Ectodermal cell (in vitro differentiated cells): Measurements from ENCODE around the gene GOLGA6L10.
"Not testable (repeated sequence)": the region's sequence is repeated elsewhere in the genome, so short reads cannot be mapped to it uniquely, and the experiment has no call there.

Experiments
- H3K27ac ChIP-seq: 2 replicates; pipeline ENCODE4 v1.7.0; 2013; ENCODE audit warnings: mild to moderate bottlenecking, low read depth, low read length; ENCODE audit not compliant: insufficient read depth, poor library complexity, severe bottlenecking
- H3K27me3 ChIP-seq: 2 replicates; pipeline ENCODE4 v1.7.0; 2013; ENCODE audit warnings: mild to moderate bottlenecking, low read length; ENCODE audit not compliant: insufficient read depth, control insufficient read depth, poor library complexity, severe bottlenecking
- H3K36me3 ChIP-seq: one replicate; pipeline ENCODE4 v1.7.0; 2013; ENCODE audit warnings: low read length; ENCODE audit not compliant: control insufficient read depth, insufficient read depth
- H3K4me1 ChIP-seq: one replicate; pipeline ENCODE4 v1.7.0; 2013; ENCODE audit warnings: low read length; ENCODE audit not compliant: control insufficient read depth, insufficient read depth
- H3K4me3 ChIP-seq: 2 replicates; pipeline ENCODE4 v1.7.0; 2013; ENCODE audit warnings: low read depth, low read length, control low read depth; ENCODE audit not compliant: insufficient read depth
- H3K9me3 ChIP-seq: 2 replicates; pipeline ENCODE4 v1.7.0; 2013; ENCODE audit warnings: mild to moderate bottlenecking, low read length, moderate library complexity; ENCODE audit not compliant: control insufficient read depth
- WGBS, 2 experiments: methylation state at CpG; one replicate each; pipeline ENCODE4 v1.1.7; 2013; ENCODE audit warnings: missing lambda C conversion rate in 2 of 2; 5-methylcytosine and 5-hydroxymethylcytosine counted together

Gene GOLGA6L10

DNA sequence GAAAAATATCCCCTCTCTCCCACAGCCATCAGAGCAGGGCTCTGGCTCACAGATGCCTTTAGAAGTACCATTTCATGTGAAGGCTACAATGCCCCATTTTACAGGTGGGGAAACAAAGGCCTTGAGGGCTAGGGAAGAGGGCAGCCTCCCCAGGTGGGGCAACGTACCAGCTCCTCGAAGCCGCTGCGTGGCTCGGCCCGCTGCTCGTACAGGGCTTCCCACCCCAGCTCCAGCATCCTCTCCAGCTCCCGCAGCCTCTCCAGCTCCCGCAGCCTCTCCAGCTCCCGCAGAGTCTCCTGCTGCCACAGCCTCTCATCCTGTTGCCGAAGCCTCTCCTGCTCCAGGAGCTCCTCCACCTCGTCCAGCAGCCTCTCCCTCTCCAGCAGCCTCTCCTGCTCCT is 4.9 kb downstream of the GOLGA6L10 start:
- not testable (repeated sequence) for H3K36me3 ChIP-seq, H3K4me3 ChIP-seq, H3K27me3 ChIP-seq, H3K27ac ChIP-seq, H3K9me3 ChIP-seq, H3K4me1 ChIP-seq
- WGBS, 2 experiments = 98 to 100% methylated on average over 5 to 8 of the region's 12 CpGs

- not testable (repeated sequence) for H3K4me3 ChIP-seq, H3K27ac ChIP-seq, H3K27me3 ChIP-seq, H3K9me3 ChIP-seq, H3K4me1 ChIP-seq, H3K36me3 ChIP-seq
- WGBS, 2 experiments = 100% methylated on average over 1 of the region's 5 CpGs; no CpG with 5 or more reads in 1 of the 2 experiments
Observed at GRCh38 chr15:82343851-82344250, 5.4 kb downstream of the GOLGA6L10 start.

DNA sequence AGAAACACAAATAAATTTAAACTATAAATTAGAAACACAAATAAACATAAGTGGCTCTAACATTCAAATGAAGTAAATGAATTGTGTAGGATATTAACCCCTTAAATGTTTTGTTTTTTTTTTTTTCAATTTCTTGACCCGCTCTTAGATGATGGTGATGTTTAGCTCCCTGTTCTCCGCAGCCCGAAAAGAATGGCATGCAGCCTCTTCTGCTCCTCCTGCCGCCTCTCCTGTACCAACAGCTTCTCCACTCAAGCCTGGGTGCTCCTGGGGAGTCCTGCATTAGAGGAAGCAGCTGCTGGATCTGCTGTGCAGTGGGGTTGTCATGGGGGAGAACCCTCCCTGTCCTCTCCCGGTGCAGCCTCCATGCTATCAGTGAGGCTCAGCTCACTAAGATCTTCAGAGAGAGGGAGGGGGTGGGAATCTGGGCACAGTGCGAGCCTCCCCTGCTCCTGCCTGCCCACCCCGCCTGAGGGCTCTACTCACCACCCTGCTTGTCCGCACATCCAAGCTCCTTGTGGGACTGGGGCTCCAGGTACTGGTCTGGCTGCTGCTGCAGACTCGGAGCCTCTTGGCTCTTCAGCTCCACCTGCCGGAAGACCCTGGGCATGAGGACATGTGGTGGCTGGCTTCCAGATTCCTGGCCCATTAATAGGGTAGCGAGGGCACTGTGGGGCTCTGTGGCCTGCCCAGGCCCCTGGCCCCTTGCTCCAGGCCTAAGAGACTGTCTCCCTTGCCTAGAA is 6.5 kb downstream of the GOLGA6L10 start:
- H3K9me3 ChIP-seq, H3K36me3 ChIP-seq, H3K4me1 ChIP-seq, H3K27me3 ChIP-seq, H3K4me3 ChIP-seq, H3K27ac ChIP-seq: not testable (repeated sequence)
- 47 to 67% methylated on average over 6 to 7 of the region's 11 CpGs for WGBS, 2 experiments

DNA sequence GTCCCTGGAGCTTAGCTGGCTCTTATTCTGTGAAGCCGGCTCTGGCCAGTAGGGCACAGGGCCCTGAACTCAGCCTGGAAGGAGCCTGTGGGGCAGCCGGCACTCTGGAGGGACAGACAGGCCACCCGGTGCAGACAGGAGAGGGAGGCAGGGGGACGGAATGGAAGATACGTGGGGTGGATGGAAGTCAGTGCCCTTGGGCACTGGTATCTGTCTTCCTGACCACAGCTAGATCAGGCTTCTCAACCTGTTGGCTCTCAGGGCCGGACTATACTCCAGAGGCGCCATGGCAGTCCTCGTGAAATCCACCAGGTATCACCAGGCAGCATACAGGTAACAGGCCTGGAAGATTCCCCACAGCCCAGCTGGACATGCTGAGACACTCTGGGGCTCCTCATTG is 10.7 kb downstream of the GOLGA6L10 start:
- not testable (repeated sequence) for H3K36me3 ChIP-seq, H3K4me3 ChIP-seq, H3K27ac ChIP-seq, H3K9me3 ChIP-seq, H3K27me3 ChIP-seq, H3K4me1 ChIP-seq
- 89 to 91% methylated on average over 8 of the region's 8 CpGs for WGBS, 2 experiments

DNA sequence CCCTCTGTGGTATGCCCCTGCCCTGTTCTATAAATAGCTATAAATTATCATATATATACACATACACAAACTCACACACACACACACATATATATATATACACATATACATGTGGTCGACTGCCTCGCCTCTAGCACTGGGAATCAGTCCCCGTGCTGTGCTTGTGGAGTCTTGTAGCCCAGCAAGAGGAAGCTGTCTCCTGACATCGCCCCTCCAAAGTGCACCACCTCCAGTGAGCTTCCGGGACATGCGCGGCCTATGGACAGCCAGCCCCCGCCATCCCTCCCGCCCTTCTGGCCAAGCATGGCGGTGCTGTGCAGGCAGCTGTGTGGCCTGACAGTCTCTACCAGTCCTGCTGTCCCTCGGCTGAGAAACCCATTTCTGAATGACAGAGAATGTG is 11.2 kb downstream of the GOLGA6L10 start:
- WGBS, 2 experiments = 86 to 94% methylated on average over 7 of the region's 11 CpGs
- H3K36me3 ChIP-seq, H3K4me3 ChIP-seq, H3K27me3 ChIP-seq, H3K4me1 ChIP-seq, H3K9me3 ChIP-seq, H3K27ac ChIP-seq: not testable (repeated sequence)

DNA sequence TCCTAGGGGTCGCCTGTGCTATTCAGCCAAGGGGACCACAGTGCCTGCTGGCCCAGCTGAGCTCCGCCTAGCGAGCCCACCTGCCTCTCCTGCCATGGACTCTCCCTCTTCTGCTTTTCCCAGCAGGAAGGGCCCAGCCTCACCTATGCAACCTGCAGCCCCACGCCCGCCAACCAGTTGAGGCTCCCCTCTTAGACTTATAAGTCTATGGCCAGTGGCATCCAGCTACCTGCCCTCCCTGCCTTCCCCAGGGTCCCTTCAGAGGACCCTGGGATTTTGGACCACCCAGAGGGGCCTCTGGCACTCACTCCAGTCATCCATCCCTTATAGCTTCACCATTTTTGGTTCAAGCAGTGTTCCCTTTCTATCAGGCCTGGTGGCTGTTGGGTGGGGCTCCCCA is 12.2 kb downstream of the GOLGA6L10 start:
- not testable (repeated sequence) for H3K9me3 ChIP-seq, H3K27me3 ChIP-seq, H3K36me3 ChIP-seq, H3K4me1 ChIP-seq, H3K4me3 ChIP-seq, H3K27ac ChIP-seq
- WGBS, 2 experiments = 95 to 99% methylated on average over 3 of the region's 5 CpGs

- not testable (repeated sequence) for H3K4me3 ChIP-seq, H3K9me3 ChIP-seq, H3K4me1 ChIP-seq, H3K36me3 ChIP-seq, H3K27ac ChIP-seq, H3K27me3 ChIP-seq
- WGBS, 2 experiments = 86 to 88% methylated on average over 9 of the region's 10 CpGs
Observed at GRCh38 chr15:82336180-82336647, 13.1 kb downstream of the GOLGA6L10 start.

GRCh38 chr15:82335006-82335405 is 14.3 kb downstream of the GOLGA6L10 start:
- H3K9me3 ChIP-seq, H3K27me3 ChIP-seq, H3K27ac ChIP-seq, H3K4me1 ChIP-seq, H3K36me3 ChIP-seq, H3K4me3 ChIP-seq: not testable (repeated sequence)
- 88 to 93% methylated on average over 2 of the region's 2 CpGs for WGBS, 2 experiments

- H3K27ac ChIP-seq, H3K4me3 ChIP-seq, H3K36me3 ChIP-seq, H3K9me3 ChIP-seq, H3K27me3 ChIP-seq, H3K4me1 ChIP-seq: not testable (repeated sequence)
- WGBS, 2 experiments = 79% methylated on average over 5 of the region's 9 CpGs; no CpG with 5 or more reads in 1 of the 2 experiments
Observed at GRCh38 chr15:82334554-82334932, 14.7 kb downstream of the GOLGA6L10 start.

DNA sequence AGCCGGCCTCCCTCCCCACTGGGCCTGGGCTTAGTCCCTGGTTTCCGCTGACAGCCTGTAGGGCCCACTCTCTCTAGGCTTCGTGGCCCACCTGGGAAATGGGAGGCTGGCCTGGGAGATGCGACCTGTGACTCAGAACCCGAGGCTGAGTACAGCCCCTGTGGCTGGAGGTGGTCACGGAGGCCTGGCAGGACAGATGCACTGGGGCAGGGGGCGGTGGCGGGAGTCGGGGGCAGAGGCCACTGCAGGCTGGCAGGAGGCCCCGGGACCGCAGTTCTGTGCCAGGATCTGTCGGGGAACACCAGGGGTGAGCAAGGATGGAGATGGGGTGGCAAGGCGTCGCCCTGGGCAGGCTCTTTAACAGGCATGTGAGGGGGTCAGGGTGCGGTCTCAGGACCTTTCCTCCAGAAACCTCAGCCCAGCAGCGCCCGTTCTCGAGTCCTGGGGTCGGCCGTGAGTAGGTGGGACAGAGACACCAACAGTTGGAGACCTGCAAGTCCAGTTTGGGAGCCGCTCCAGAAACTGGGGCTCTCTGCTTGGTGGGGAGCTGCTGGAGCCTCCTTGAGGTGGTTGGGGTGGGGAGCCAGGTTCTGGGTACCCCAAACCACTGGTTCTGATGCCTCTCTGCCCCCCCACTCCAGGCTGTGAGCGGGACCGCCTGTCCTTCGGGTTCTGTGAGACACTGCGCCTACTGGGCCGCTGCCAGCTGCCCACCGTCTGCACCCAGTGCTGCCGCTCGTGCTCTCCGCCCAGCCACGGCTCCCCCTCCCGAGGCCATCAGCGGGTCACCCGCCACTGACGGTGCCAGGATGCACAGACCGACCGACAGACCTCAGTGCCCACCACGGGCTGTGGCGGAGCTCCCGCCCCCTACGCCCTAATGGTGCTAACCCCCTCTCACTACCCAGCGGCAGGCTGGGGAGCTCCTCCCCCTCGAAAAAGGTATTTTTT is 15.4 kb downstream of the GOLGA6L10 start:
- not testable (repeated sequence) for H3K36me3 ChIP-seq, H3K27me3 ChIP-seq, H3K4me1 ChIP-seq, H3K4me3 ChIP-seq, H3K9me3 ChIP-seq, H3K27ac ChIP-seq
- 92 to 93% methylated on average over 30 to 38 of the region's 43 CpGs for WGBS, 2 experiments
